HTERT RPE-1 (cell line): ENCODE data around the gene TRIM2.

Source experiments
- in situ Hi-C: fragments of 300-500 bp; cut with MboI; formaldehyde crosslinking; loops from 4 replicates; pipeline ENCODE4 v1.14.3; 2020; ENCODE audit warnings: low sequenced_read_pairs

The TRIM2 gene

DNA sequence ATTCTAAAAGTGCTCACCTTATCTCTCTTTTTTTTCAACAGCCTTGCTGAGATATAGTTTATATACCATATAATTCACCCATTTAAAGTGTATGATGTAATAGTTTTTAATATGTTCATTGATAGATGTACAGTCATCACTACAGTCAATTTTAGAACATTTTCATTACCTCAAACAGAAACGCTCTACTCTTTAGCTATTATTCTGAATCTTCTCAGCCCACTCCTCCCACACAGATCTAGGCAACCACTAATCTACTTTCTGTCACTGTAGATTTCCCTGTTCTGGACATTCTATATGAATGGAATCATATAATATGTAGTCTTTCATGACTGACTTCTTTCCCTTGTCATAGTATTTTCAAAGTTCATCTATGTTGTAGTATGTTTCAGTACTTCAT lies 162.8 kb downstream of the TRIM2 start:
- in situ Hi-C loops = no loop called here

GRCh38 chr4:153369021-153369420 lies 164.8 kb downstream of the TRIM2 start:
- in situ Hi-C loops = no loop called here

DNA sequence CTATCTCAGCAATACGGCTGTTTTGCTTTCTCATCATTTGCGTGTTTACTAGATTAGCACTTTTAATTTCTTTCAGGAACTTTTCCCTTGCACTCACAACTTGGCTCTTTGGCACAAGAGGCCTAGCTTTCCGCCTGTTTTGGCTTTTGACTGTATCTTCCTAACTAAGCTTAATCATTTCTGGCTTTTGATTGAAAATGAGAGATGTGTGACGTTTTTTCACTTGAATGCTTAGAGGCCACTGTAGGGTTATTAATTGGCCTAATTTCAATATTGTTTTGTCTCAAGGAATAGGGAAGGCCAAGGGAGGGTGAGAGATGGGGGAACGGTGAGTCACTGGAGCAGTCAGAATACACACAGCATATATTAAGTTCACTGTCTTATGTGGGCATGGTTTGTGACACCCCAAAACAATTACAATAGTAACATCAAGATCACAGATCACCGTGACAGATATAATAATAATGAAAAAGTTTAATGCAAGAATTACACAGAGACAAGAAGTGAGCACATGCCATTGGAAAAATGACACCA lies 167.5 kb downstream of the TRIM2 start:
- in situ Hi-C loops = no loop called here

DNA sequence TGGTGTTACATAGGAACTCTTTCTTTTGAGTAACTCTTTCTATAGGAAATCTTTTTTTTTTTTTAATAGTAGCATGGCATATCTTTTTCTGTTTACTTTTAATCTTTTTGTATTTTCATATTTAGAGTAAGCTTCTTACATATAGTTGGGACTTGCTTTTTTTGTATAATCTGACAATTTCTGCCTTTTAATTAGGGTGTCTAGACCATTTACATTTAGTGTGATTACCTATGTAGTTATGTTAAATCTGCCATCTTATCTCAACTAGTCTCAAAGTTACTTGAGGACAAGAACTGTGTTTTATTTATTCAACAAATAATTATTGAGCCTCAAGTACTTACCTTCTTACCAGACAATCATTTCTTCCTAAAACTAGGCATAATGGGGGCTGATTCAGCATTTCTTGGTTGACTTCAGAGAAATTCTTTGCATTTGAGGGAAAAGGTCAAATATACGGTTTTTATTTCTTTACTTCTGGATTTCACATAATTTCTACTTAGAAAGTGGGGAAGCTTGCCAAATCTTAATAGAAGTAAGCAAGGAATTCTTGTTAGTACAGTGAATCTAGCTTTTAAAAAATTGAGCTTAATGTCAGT lies 168.8 kb downstream of the TRIM2 start:
- in situ Hi-C loops = no loop called here

DNA sequence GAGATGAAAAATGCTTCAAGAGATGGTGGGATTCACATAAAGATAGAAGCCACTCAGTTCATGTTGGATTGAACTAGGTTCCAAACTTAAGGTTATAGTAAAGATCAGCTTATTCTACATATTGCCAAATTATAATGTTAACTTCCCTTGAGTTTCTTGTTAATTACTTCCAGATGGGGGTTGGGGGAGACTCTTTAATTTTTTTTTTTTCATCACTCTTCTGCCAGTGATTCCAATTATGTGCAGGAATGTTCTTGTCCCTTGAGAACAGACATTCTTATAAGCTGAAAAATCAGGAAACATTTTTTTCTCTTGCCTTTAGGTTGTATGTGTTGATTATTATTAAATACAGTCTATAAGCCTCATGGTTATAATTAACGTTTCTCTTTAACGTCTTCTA lies 170.2 kb downstream of the TRIM2 start:
- in situ Hi-C loops = no loop called here

GRCh38 chr4:153375303-153375702 lies 171.1 kb downstream of the TRIM2 start:
- in situ Hi-C loops = no loop called here

DNA sequence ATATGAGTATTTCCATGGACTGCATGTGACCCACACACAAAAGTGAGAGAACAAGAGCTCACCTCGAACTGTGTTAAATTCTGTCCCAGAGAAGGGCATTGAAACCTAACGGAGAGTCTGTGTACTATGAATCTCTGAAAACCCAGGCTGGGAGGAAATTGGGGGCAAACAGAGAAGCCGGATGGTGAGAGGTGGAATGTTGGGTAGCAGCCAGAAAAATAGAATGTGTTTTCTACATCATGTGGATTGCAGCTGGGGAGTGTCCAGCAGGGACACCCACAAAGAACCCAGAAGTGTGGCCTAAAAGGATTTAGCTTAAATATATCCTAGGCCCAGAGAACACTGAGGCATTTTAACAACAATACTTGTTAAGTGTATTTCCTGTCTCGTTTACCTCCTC lies 178.9 kb downstream of the TRIM2 start:
- in situ Hi-C loops = no loop called here

DNA sequence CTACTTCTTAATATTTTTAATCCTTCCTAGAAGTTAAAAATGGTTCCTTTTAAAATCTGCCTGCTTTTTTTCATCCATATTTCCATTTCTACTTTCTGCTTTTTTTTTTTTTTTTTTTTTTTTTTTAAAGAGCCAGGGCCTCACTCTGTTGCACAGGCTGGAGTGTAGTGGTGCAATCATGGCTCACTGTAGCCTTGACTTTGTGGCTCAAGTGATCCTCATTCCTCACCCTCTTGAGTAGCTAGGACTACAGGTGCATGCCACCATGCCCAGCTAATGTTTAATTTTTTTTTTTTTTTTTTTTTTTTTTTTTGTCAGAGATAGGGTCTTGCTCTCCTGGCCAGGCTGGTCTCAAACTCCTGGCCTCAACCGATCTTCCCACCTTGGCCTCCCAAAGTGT lies 179.9 kb downstream of the TRIM2 start:
- in situ Hi-C loops = no loop called here

DNA sequence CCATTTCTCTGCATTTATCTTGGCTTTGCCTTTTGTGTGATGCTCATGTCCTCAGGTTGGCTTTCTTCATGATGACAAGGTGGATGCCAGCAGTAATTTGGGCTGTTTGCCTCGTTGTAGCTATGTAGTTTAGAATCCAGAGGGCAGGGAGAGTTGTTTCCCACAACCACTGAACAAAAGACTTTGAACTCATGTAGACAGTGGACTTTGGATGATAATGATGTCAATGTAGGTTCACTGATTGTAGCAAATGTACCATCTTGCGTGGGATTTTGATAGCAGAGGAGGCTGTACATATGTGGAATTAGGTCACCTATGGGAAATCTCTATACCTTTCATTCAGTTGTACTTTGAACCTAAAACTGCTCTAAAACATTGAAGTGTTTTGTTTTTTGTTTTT lies 181.5 kb downstream of the TRIM2 start:
- in situ Hi-C loops = no loop called here

- in situ Hi-C loops = no loop called here
Observed at GRCh38 chr4:153387981-153388380, 183.7 kb downstream of the TRIM2 start.
